Measurements from ENCODE around the gene LIPC. TPM values are rescaled to one million over a fixed set of nuclear protein-coding genes. Genes with fewer than 3 reads are reported as not detected.

The LIPC gene
- polyA plus RNA-seq, 3 donors, result 0.37 TPM; not detected in 2

DNA sequence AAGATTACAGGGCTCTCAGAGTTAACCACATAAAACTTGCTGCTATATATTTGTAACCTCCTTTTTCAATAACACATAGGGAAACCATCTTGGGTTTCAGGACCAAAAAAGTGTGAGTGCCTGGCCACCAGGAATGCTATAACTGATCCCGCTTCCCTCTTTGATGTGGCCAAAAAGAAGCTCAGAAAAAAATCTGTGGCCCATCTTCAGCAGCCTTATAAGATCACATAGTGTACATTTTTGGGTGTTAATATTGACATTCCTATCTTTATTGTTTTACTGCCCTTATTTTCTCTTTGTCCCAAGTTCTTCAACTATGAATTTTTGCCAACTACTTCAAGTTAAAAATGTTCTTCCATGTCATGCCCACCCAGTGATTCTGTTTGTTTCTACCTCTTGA, 102.8 kb downstream of the LIPC start:
- Histone ChIP-seq H3K36me3 (replicated peaks in 1 of 2; ENCODE audit: control insufficient read depth in 1 of 2, insufficient read depth in 2 of 2, low read length in 2 of 2) (no peaks in the 10 kb centered on the region), H2AFZ (ENCODE audit: insufficient read depth, low read depth, low read length, poor library complexity, severe bottlenecking) (no peak overlapping the region), H3K27ac (ENCODE audit: low read depth in 1 of 2, low read length in 2 of 2) (no peak overlapping the region), H3K79me2 (ENCODE audit: insufficient read depth, low read length) (no peaks in the 10 kb centered on the region), H3K4me2 (replicated peaks; ENCODE audit: extremely low read depth, low read length, poor library complexity, severe bottlenecking) (no peak overlapping the region), H3K27me3 (ENCODE audit: control insufficient read depth in 2 of 2, insufficient read depth in 2 of 2, low read length in 2 of 2) (no peaks in the 10 kb centered on the region), H3K9ac (ENCODE audit: insufficient read depth, low read length, poor library complexity, severe bottlenecking) (no peak overlapping the region), H3K4me1 (ENCODE audit: control insufficient read depth in 1 of 2, insufficient read depth in 2 of 2, low read length in 2 of 2) (no peaks in the 10 kb centered on the region), H3K4me3 (replicated peaks in 1 of 3; ENCODE audit: low read depth in 2 of 3, low read length in 3 of 3) (no peak overlapping the region), H3K9me3 (replicated peaks in 1 of 2; ENCODE audit: control insufficient read depth in 1 of 2, insufficient read depth in 1 of 2, low read length in 2 of 2) (no peaks in the 10 kb centered on the region), H4K20me1 (ENCODE audit: insufficient read depth, low read length) (no peaks in the 10 kb centered on the region)
- TF ChIP-seq, protein P1, sequence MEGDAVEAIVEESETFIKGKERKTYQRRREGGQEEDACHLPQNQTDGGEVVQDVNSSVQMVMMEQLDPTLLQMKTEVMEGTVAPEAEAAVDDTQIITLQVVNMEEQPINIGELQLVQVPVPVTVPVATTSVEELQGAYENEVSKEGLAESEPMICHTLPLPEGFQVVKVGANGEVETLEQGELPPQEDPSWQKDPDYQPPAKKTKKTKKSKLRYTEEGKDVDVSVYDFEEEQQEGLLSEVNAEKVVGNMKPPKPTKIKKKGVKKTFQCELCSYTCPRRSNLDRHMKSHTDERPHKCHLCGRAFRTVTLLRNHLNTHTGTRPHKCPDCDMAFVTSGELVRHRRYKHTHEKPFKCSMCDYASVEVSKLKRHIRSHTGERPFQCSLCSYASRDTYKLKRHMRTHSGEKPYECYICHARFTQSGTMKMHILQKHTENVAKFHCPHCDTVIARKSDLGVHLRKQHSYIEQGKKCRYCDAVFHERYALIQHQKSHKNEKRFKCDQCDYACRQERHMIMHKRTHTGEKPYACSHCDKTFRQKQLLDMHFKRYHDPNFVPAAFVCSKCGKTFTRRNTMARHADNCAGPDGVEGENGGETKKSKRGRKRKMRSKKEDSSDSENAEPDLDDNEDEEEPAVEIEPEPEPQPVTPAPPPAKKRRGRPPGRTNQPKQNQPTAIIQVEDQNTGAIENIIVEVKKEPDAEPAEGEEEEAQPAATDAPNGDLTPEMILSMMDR (IDR thresholded peaks at IDR 0.05), result no peak
- intact Hi-C loops (cut with micrococcal nuclease), result no loop called here
- Mint-ChIP-seq H3K36me3 (peaks cover 0 to 1% of the 10 kb centered on the region in 2 donors), H3K4me1 (peaks cover 2% of the 10 kb centered on the region), H3K27me3 (ENCODE audit: low read depth in 3 of 3) (peaks cover 0 to 6% (median 0%) of the 10 kb centered on the region in 3 donors), H3K27ac (no peak overlapping the region), H3K4me3 (no peak overlapping the region), H3K9me3 (no peaks in the 10 kb centered on the region)
- no peak for DNase-seq
- WGBS (ENCODE audit: insufficient coverage), result no CpG with 5 or more reads among the region's 1 CpG

DNA sequence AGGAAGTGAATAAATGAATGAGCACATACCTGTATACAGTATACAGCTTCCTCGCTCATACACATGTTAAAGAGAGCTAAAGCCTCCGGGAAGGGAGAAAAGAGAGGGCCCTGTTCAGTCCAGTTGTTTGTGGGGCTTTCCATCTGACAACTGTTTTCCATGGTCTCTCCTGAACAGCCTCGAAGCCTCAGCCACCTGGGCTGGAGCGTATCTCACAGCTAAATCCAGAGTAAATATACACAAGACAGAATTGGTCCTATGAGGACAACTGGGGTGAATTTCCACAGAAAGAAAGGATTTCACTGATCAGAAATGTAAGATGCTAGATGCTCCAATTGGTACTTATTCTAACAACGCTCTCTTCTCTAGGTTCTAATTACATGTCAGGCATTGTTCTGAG, 103.5 kb downstream of the LIPC start:
- Histone ChIP-seq H3K9ac (ENCODE audit: insufficient read depth, low read length, poor library complexity, severe bottlenecking) (no peak overlapping the region), H3K36me3 (replicated peaks in 1 of 2; ENCODE audit: control insufficient read depth in 1 of 2, insufficient read depth in 2 of 2, low read length in 2 of 2) (no peaks in the 10 kb centered on the region), H3K27me3 (ENCODE audit: control insufficient read depth in 2 of 2, insufficient read depth in 2 of 2, low read length in 2 of 2) (no peaks in the 10 kb centered on the region), H3K27ac (ENCODE audit: low read depth in 1 of 2, low read length in 2 of 2) (no peak overlapping the region), H3K4me3 (replicated peaks in 1 of 3; ENCODE audit: low read depth in 2 of 3, low read length in 3 of 3) (no peak overlapping the region), H3K4me1 (ENCODE audit: control insufficient read depth in 1 of 2, insufficient read depth in 2 of 2, low read length in 2 of 2) (no peaks in the 10 kb centered on the region), H2AFZ (ENCODE audit: insufficient read depth, low read depth, low read length, poor library complexity, severe bottlenecking) (no peak overlapping the region), H3K79me2 (ENCODE audit: insufficient read depth, low read length) (no peaks in the 10 kb centered on the region), H4K20me1 (ENCODE audit: insufficient read depth, low read length) (no peaks in the 10 kb centered on the region), H3K4me2 (replicated peaks; ENCODE audit: extremely low read depth, low read length, poor library complexity, severe bottlenecking) (no peak overlapping the region), H3K9me3 (replicated peaks in 1 of 2; ENCODE audit: control insufficient read depth in 1 of 2, insufficient read depth in 1 of 2, low read length in 2 of 2) (no peaks in the 10 kb centered on the region)
- H3K4me3 Mint-ChIP-seq, result no peak overlapping the region
- whole genome bisulfite sequencing (ENCODE audit: insufficient coverage), result 100% methylated on average over 1 of the region's 5 CpGs
- peaks cover 0 to 6% (median 0%) of the 10 kb centered on the region in 3 donors for H3K27me3 Mint-ChIP-seq (ENCODE audit: low read depth in 3 of 3)
- intact Hi-C loops (cut with micrococcal nuclease), result no loop called here
- DNase-seq, result no peak
- no peak overlapping the region for H3K27ac Mint-ChIP-seq
- peaks cover 0 to 1% of the 10 kb centered on the region in 2 donors for H3K36me3 Mint-ChIP-seq
- no peaks in the 10 kb centered on the region for H3K9me3 Mint-ChIP-seq
- TF ChIP-seq, protein P1 (IDR thresholded peaks at IDR 0.05), result no peak
- H3K4me1 Mint-ChIP-seq, result peaks cover 2% of the 10 kb centered on the region

Data from CD14-positive monocyte (primary cell).